H1 (cell line): Measurements from ENCODE around the gene IRAG1. TPM values are rescaled to one million over a fixed set of nuclear protein-coding genes. Genes with fewer than 3 reads are reported as not detected.

Source experiments
- CTCF ChIA-PET: fragments of 300-600 bp; sonication (Branson Sonifier 250); formaldehyde crosslinking; loops from one replicate; lab custom pipeline; 2021; ENCODE audit not compliant: partially characterized antibody; lab: Charles Lee
- POLR2A ChIA-PET: fragments of 300-600 bp; sonication (Branson Sonifier 250); formaldehyde crosslinking; loops from one replicate; lab custom pipeline; 2021; ENCODE audit warnings: inconsistent platforms; ENCODE audit not compliant: partially characterized antibody; lab: Charles Lee
- DNase-seq, 2 experiments: peaks; one replicate each; pipeline versions ENCODE4 v3.0.0 to v3.0.0-alpha.2; 2010 to 2022; ENCODE audit warnings: low spot score in 2 of 2, low read depth in 1 of 2, mixed read lengths in 1 of 2
- FAIRE-seq: peaks from 2 replicates; lab custom pipeline; 2011; peaks lifted over from hg19 to GRCh38; lab: Jason Lieb, UNC
- H2AFZ ChIP-seq: 2 replicates; pipeline ENCODE4 v1.8.1; 2012; ENCODE audit warnings: low read length, inconsistent platforms
- H2AK5ac ChIP-seq: 2 replicates; pipeline ENCODE4 v1.6.1; 2013; ENCODE audit warnings: low read depth, low read length
- H2BK120ac ChIP-seq: replicated peaks from 2 replicates; pipeline ENCODE3; 2013; ENCODE audit warnings: low read depth, low read length, inconsistent platforms
- H2BK12ac ChIP-seq: 2 replicates; pipeline ENCODE4 v1.6.1; 2013; ENCODE audit warnings: low read depth, low read length
- H2BK15ac ChIP-seq: 2 replicates; pipeline ENCODE4 v1.6.1; 2013; ENCODE audit warnings: low read length
- H2BK20ac ChIP-seq: 2 replicates; pipeline ENCODE4 v1.6.1; 2013; ENCODE audit warnings: low read length
- H2BK5ac ChIP-seq: 2 replicates; pipeline ENCODE4 v1.6.1; 2013; ENCODE audit warnings: low read depth, low read length
- H3K14ac ChIP-seq: 2 replicates; pipeline ENCODE4 v1.6.1; 2013; ENCODE audit warnings: inconsistent platforms; ENCODE audit not compliant: insufficient read length
- H3K18ac ChIP-seq: 2 replicates; pipeline ENCODE4 v1.6.1; 2013; ENCODE audit warnings: low read length; ENCODE audit errors: extremely low read depth
- H3K23ac ChIP-seq: 2 replicates; pipeline ENCODE4 v1.6.1; 2013; ENCODE audit warnings: inconsistent platforms; ENCODE audit not compliant: insufficient read length
- H3K23me2 ChIP-seq: 2 replicates; pipeline ENCODE4 v1.6.1; 2013; ENCODE audit warnings: low read depth, low read length
- H3K27ac ChIP-seq: 2 replicates; pipeline ENCODE4 v1.6.1; 2011; ENCODE audit warnings: low read depth, low read length, inconsistent platforms
- H3K27me3 ChIP-seq, 4 experiments: replicated peaks in 1 of 4; 1 replicate in 1 of 4; 2 replicates in 3 of 4; pipeline versions ENCODE4 v1.6.1 to v1.8.1; 2011 to 2013; ENCODE audit warnings: low read length in 3 of 4, mild to moderate bottlenecking in 3 of 4, inconsistent platforms in 2 of 4, mixed read lengths in 2 of 4, moderate library complexity in 1 of 4; ENCODE audit not compliant: control insufficient read depth in 3 of 4, insufficient read depth in 3 of 4; ENCODE audit errors: extremely low read depth in 1 of 4
- H3K36me3 ChIP-seq, 4 experiments: 2 replicates each; pipeline versions ENCODE4 v1.6.1 to v1.8.1; 2011 to 2013; ENCODE audit warnings: mild to moderate bottlenecking in 4 of 4, low read length in 3 of 4, moderate library complexity in 2 of 4, control low read depth in 1 of 4, inconsistent platforms in 1 of 4; ENCODE audit not compliant: insufficient read depth in 4 of 4, control insufficient read depth in 2 of 4
- H3K4ac ChIP-seq: replicated peaks from 2 replicates; pipeline ENCODE3; 2013; ENCODE audit warnings: low read length, low read depth, mixed read lengths, inconsistent platforms; ENCODE audit not compliant: insufficient read length
- H3K4me1 ChIP-seq, 4 experiments: replicated peaks in 1 of 4; 1 replicate in 1 of 4; 2 replicates in 3 of 4; pipeline versions ENCODE4 v1.6.1 to v1.8.1; 2011 to 2013; ENCODE audit warnings: low read length in 3 of 4, inconsistent platforms in 2 of 4, mixed read lengths in 1 of 4; ENCODE audit not compliant: insufficient read depth in 4 of 4, control insufficient read depth in 3 of 4
- H3K4me2 ChIP-seq, 2 experiments: 2 replicates each; pipeline versions ENCODE4 v1.6.1 to v1.8.1; 2011 to 2013; ENCODE audit warnings: low read depth in 2 of 2, low read length in 2 of 2, control low read depth in 1 of 2, inconsistent platforms in 1 of 2, mild to moderate bottlenecking in 1 of 2; ENCODE audit not compliant: insufficient read depth in 1 of 2
- H3K4me3 ChIP-seq, 4 experiments: fragments of 200-600, 300-600 bp in 1 of 4; sonication (generic), shearing (Covaris generic), sonication (Bioruptor Twin) in 1 of 4; 2 replicates each; pipeline versions ENCODE4 v1.5.1 to v1.8.1; 2011 to 2016; ENCODE audit warnings: low read length in 4 of 4, low read depth in 3 of 4, control low read depth in 2 of 4, inconsistent platforms in 2 of 4, mild to moderate bottlenecking in 2 of 4, mixed read lengths in 1 of 4, moderate library complexity in 1 of 4; ENCODE audit not compliant: insufficient read depth in 2 of 4; ENCODE audit errors: extremely low read depth in 1 of 4
- H3K56ac ChIP-seq: replicated peaks from 2 replicates; pipeline ENCODE3; 2013; ENCODE audit warnings: low read depth, mild to moderate bottlenecking, mixed read lengths, low read length, inconsistent platforms; ENCODE audit not compliant: insufficient read length
- H3K79me1 ChIP-seq: 2 replicates; pipeline ENCODE4 v1.6.1; 2013; ENCODE audit warnings: low read depth, low read length, control low read depth
- H3K79me2 ChIP-seq, 2 experiments: 2 replicates each; pipeline versions ENCODE4 v1.6.1 to v1.8.1; 2012 to 2013; ENCODE audit warnings: low read length in 2 of 2, mild to moderate bottlenecking in 2 of 2, inconsistent platforms in 1 of 2; ENCODE audit not compliant: insufficient read depth in 2 of 2, control insufficient read depth in 1 of 2
- H3K9ac ChIP-seq, 4 experiments: replicated peaks in 1 of 4; 1 replicate in 1 of 4; 2 replicates in 3 of 4; pipeline versions ENCODE4 v1.6.1 to v1.8.1; 2011 to 2013; ENCODE audit warnings: low read depth in 3 of 4, low read length in 3 of 4, control low read depth in 2 of 4, mild to moderate bottlenecking in 2 of 4, moderate library complexity in 2 of 4, inconsistent platforms in 1 of 4; ENCODE audit errors: extremely low read depth in 1 of 4
- H3K9me3 ChIP-seq, 2 experiments: 2 replicates each; pipeline versions ENCODE4 v1.6.1 to v1.8.1; 2012 to 2013; ENCODE audit warnings: mild to moderate bottlenecking in 2 of 2, moderate library complexity in 2 of 2, control low read depth in 1 of 2, inconsistent platforms in 1 of 2, low read depth in 1 of 2, low read length in 1 of 2, mixed read lengths in 1 of 2; ENCODE audit not compliant: insufficient read depth in 2 of 2
- H4K20me1 ChIP-seq, 2 experiments: replicated peaks in 1 of 2; 2 replicates each; pipeline versions ENCODE3 to v1.8.1; 2011 to 2013; ENCODE audit warnings: inconsistent platforms in 2 of 2, low read length in 2 of 2, mild to moderate bottlenecking in 1 of 2; ENCODE audit not compliant: insufficient read depth in 2 of 2, control insufficient read depth in 1 of 2
- H4K5ac ChIP-seq: 2 replicates; pipeline ENCODE4 v1.6.1; 2013; ENCODE audit warnings: low read length, low read depth, mixed read lengths, inconsistent platforms; ENCODE audit not compliant: insufficient read length
- H4K8ac ChIP-seq: 2 replicates; pipeline ENCODE4 v1.8.0; 2013; ENCODE audit warnings: mild to moderate bottlenecking, moderate library complexity, low read length, inconsistent platforms; ENCODE audit not compliant: insufficient read depth; ENCODE audit errors: extremely low read depth
- H4K91ac ChIP-seq: replicated peaks from 2 replicates; pipeline ENCODE3; 2013; ENCODE audit warnings: low read length, mixed read lengths, inconsistent platforms; ENCODE audit not compliant: insufficient read length
- BACH1 ChIP-seq: IDR thresholded peaks from 2 replicates; pipeline ENCODE4 v1.6.1; 2012; ENCODE audit warnings: low read length, improper control_type of control experiment
- EZH2 ChIP-seq: fragments of 200-600 bp; sonication (generic); IDR thresholded peaks from 2 replicates; pipeline ENCODE4 v1.7.1; 2012; ENCODE audit warnings: low read depth, mild to moderate bottlenecking, moderate library complexity, low read length, inconsistent platforms; ENCODE audit not compliant: severe bottlenecking
- FOSL1 ChIP-seq: IDR thresholded peaks from 2 replicates; pipeline ENCODE4 v1.6.1; 2011; ENCODE audit warnings: mild to moderate bottlenecking, low read depth, low read length, moderate library complexity; ENCODE audit not compliant: insufficient read depth
- GTF2F1 ChIP-seq: IDR thresholded peaks from 2 replicates; pipeline ENCODE4 v1.6.1; 2012; ENCODE audit warnings: low read depth, low read length, improper control_type of control experiment, borderline replicate concordance
- HDAC6 ChIP-seq: IDR thresholded peaks from one replicate; pipeline ENCODE4 v1.7.1; 2012; ENCODE audit warnings: low read depth, mild to moderate bottlenecking, inconsistent platforms, low read length, moderate library complexity
- KDM5A ChIP-seq: fragments of 200-600 bp; IDR thresholded peaks from 2 replicates; pipeline ENCODE4 v1.7.1; 2012; ENCODE audit warnings: mild to moderate bottlenecking, low read length, inconsistent platforms, mixed read lengths
- TBP ChIP-seq: IDR thresholded peaks from 2 replicates; pipeline ENCODE4 v1.6.1; 2011; ENCODE audit warnings: low read depth, low read length, improper control_type of control experiment
- ZNF274 ChIP-seq: IDR thresholded peaks from 2 replicates; pipeline ENCODE4 v1.7.0; 2012; ENCODE audit warnings: low read length, borderline replicate concordance; ENCODE audit errors: extremely low read depth
- WGBS, 2 experiments: shearing (Covaris generic) in 1 of 2; methylation state at CpG; one replicate each; pipeline versions ENCODE4 v1.1.6 to v1.1.7; 2013 to 2015; ENCODE audit warnings: low lambda C conversion rate in 2 of 2, mixed read lengths in 2 of 2, inconsistent platforms in 1 of 2, low coverage in 1 of 2, missing lambda C conversion rate in 1 of 2; ENCODE audit not compliant: insufficient replicate concordance in 2 of 2, insufficient coverage in 1 of 2, insufficient read length in 1 of 2; ENCODE audit errors: extremely low coverage in 1 of 2, missing lambda C conversion rate in 1 of 2; 5-methylcytosine and 5-hydroxymethylcytosine counted together
- polyA plus RNA-seq, 7 experiments: library from polyadenylated mRNA; depleted of rRNA in 3 of 7; stranded (reverse) in 5 of 7; unstranded in 2 of 7; fragments of >200 nt in 5 of 7; fragments of 200-250 nt in 2 of 7; gene quantifications; 1 replicate in 5 of 7; 2 replicates in 1 of 7; 4 replicates in 1 of 7; pipeline versions ENCODE4 v1.2.1 to v1.2.3, GENCODE V29; 2011 to 2013; ENCODE audit warnings: missing spikeins in 2 of 7, mixed read lengths in 2 of 7
- total RNA-seq: library from RNA; stranded (reverse); fragmentation: NEBNext Ultra II Directional; extraction: Animal tissue kit (Norgen Biotek cat#: 25700); gene quantifications from 2 replicates; pipeline ENCODE4 v1.2.1, GENCODE V29; 2021
- TF ChIP-seq, protein P1 (sequence below): IDR thresholded peaks from 2 replicates; pipeline ENCODE4 v1.6.1; 2012; ENCODE audit warnings: inconsistent platforms

Gene IRAG1
- total and polyA plus RNA-seq, 2 of the 8 experiments (the other 6 are each of a cell fraction or from before 2014, with no cell fraction given), result 1.8 to 2.7 TPM

DNA sequence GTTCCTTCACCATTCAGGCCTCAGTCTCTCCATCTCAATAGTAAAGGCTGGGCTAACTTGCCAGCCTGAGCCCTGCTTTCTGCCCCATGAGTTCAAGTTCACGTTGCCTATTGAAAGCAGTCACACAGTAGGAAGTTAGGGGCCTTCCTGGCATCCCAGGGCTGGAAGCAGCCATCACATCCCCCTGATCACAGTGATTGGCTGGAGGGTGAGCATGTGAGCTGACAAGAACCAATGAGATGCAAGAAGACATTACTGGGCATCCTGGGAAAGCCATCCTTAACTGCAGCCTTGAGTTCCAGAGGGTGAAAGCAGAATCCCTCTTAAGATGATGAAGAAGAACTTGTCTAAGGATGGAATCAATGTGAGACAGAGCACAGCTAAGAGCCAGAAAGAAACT lies 29.1 kb downstream of the IRAG1 start:
- H3K79me1 ChIP-seq, result no peaks in the 10 kb centered on the region
- no peak overlapping the region for H3K9ac ChIP-seq
- H2BK20ac ChIP-seq, result no peak overlapping the region
- H3K4ac ChIP-seq, result no peak overlapping the region
- H3K4me2 ChIP-seq, result no peak overlapping the region
- no peak overlapping the region for H2AK5ac ChIP-seq
- H3K56ac ChIP-seq, result no peak overlapping the region
- H2AFZ ChIP-seq, result no peak overlapping the region
- H3K4me1 ChIP-seq, result no peaks in the 10 kb centered on the region
- no peak for DNase-seq
- H3K18ac ChIP-seq, result no peak overlapping the region
- no peaks in the 10 kb centered on the region for H3K9me3 ChIP-seq
- H3K4me3 ChIP-seq, result no peak overlapping the region
- H2BK15ac ChIP-seq, result no peak overlapping the region
- no peak overlapping the region for H2BK5ac ChIP-seq
- no peaks in the 10 kb centered on the region for H3K27me3 ChIP-seq
- CTCF ChIA-PET, result interaction anchor here (1.0 to 10.1 kb wide), 9 partner anchors 11 to 100 kb away, joined by 3 to 92 read pairs (median 4); no protein-coding TSS in a partner anchor
- H3K79me2 ChIP-seq, result no peaks in the 10 kb centered on the region
- H3K36me3 ChIP-seq, result no peaks in the 10 kb centered on the region
- H3K14ac ChIP-seq, result no peak overlapping the region
- no peak overlapping the region for H2BK120ac ChIP-seq
- 88% methylated on average over 1 of the region's 1 CpG; no CpG with 5 or more reads in 1 of the 2 experiments for WGBS, 2 experiments
- no peak overlapping the region for H2BK12ac ChIP-seq
- H4K8ac ChIP-seq, result peak overlapping the region; percentile 28; the same call in 1 of the 2 replicates
- FAIRE-seq, result no peak
- H3K27ac ChIP-seq, result no peak overlapping the region
- TF ChIP-seq, protein P1, sequence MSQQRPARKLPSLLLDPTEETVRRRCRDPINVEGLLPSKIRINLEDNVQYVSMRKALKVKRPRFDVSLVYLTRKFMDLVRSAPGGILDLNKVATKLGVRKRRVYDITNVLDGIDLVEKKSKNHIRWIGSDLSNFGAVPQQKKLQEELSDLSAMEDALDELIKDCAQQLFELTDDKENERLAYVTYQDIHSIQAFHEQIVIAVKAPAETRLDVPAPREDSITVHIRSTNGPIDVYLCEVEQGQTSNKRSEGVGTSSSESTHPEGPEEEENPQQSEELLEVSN, result no peak
- TF ChIP-seq EZH2, result no peak
- no peak for TF ChIP-seq FOSL1
- no peak for TF ChIP-seq GTF2F1
- TF ChIP-seq BACH1, result no peak
- TF ChIP-seq HDAC6, result no peak
- no peak for TF ChIP-seq KDM5A
- TF ChIP-seq ZNF274, result no peak
- no peak for TF ChIP-seq TBP
- TF ChIP-seq, all 59 proteins: peak for 0
- no peaks in the 10 kb centered on the region; the same call in 1 of the 2 replicates for H3K23me2 ChIP-seq
- no peak overlapping the region for H4K91ac ChIP-seq
- POLR2A ChIA-PET, result interaction anchor here (1.3 kb wide), 1 partner anchor 9 kb away, joined by 5 read pairs; no protein-coding TSS in a partner anchor
- no peaks in the 10 kb centered on the region for H4K20me1 ChIP-seq
- H3K23ac ChIP-seq, result no peak overlapping the region
- H4K5ac ChIP-seq, result no peak overlapping the region
